NCI-H187 (cell line): ENCODE measurements around the gene MAML1.
"Not testable (repeated sequence)": the region's sequence is repeated elsewhere in the genome, so short reads cannot be mapped to it uniquely, and the experiment has no call there.

Source experiments
- DNase-seq, 2 experiments: peaks; one replicate each; lab custom pipeline; 2025; lab: John Stamatoyannopoulos, UW

The MAML1 gene

GRCh38 chr5:179734536-179735164 lies 2.0 kb downstream of the MAML1 start:
- DNase-seq, result no peak

GRCh38 chr5:179738742-179739141 lies 6.1 kb downstream of the MAML1 start:
- no peak for DNase-seq

- not testable (repeated sequence) for DNase-seq
Measured at GRCh38 chr5:179744106-179744505, 11.5 kb downstream of the MAML1 start.

GRCh38 chr5:179746872-179747271 lies 14.2 kb downstream of the MAML1 start:
- DNase-seq, result no peak

- no peak for DNase-seq
Measured at GRCh38 chr5:179747811-179748210, 15.2 kb downstream of the MAML1 start.

- DNase-seq, result no peak
Measured at GRCh38 chr5:179749857-179750508, 17.4 kb downstream of the MAML1 start.

- DNase-seq, result no peak
Measured at GRCh38 chr5:179753971-179754370, 21.3 kb downstream of the MAML1 start.

GRCh38 chr5:179755022-179755421 lies 22.4 kb downstream of the MAML1 start:
- no peak for DNase-seq

GRCh38 chr5:179758955-179759354 lies 26.3 kb downstream of the MAML1 start:
- no peak for DNase-seq

- no peak for DNase-seq
Measured at GRCh38 chr5:179759581-179760551, 27.2 kb downstream of the MAML1 start.

- no peak for DNase-seq
Measured at GRCh38 chr5:179762079-179762780, 29.6 kb downstream of the MAML1 start.

GRCh38 chr5:179762781-179763176 lies 30.2 kb downstream of the MAML1 start:
- no peak for DNase-seq

GRCh38 chr5:179763215-179763945 lies 30.8 kb downstream of the MAML1 start:
- DNase-seq, result no peak

- no peak for DNase-seq
Measured at GRCh38 chr5:179764056-179764455, 31.4 kb downstream of the MAML1 start.

GRCh38 chr5:179765400-179765799 lies 32.8 kb downstream of the MAML1 start:
- no peak for DNase-seq

GRCh38 chr5:179766021-179766725 lies 33.6 kb downstream of the MAML1 start:
- no peak for DNase-seq

GRCh38 chr5:179766726-179767455 lies 34.3 kb downstream of the MAML1 start:
- DNase-seq, result no peak

GRCh38 chr5:179767496-179768100 lies 35.0 kb downstream of the MAML1 start:
- no peak for DNase-seq

GRCh38 chr5:179768326-179769085 lies 35.9 kb downstream of the MAML1 start:
- DNase-seq, result no peak
